Measurements from ENCODE around the gene DDX49.
"Not testable (repeated sequence)": the region's sequence is repeated elsewhere in the genome, so short reads cannot be mapped to it uniquely, and the experiment has no call there.

Gene DDX49

DNA sequence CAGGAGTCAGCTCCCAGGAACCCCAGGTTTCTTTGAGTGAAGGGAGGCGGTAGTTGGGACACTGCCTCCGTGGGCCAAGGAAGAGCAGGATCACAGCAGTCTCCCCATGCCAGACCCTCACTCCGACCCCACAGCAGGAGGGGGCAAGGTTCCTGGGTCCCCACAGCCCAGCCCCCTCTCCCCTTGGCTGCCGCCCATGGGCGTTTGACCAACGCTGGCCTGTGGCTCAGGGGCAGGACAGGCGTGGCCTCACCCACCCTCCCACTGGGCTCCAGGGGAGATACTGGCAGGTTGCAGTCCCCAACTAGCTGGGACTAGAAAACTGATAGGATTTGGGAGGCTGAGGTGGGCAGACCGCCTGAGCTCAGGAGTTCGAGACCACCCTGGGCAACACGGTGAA lies 9.5 kb upstream of the DDX49 start:
- no peak overlapping the region for H3K27ac ChIP-seq
- no peak for TF ChIP-seq ZFX (IDR thresholded peaks at IDR 0.05; ENCODE audit: borderline replicate concordance)
- TF ChIP-seq, protein P1, sequence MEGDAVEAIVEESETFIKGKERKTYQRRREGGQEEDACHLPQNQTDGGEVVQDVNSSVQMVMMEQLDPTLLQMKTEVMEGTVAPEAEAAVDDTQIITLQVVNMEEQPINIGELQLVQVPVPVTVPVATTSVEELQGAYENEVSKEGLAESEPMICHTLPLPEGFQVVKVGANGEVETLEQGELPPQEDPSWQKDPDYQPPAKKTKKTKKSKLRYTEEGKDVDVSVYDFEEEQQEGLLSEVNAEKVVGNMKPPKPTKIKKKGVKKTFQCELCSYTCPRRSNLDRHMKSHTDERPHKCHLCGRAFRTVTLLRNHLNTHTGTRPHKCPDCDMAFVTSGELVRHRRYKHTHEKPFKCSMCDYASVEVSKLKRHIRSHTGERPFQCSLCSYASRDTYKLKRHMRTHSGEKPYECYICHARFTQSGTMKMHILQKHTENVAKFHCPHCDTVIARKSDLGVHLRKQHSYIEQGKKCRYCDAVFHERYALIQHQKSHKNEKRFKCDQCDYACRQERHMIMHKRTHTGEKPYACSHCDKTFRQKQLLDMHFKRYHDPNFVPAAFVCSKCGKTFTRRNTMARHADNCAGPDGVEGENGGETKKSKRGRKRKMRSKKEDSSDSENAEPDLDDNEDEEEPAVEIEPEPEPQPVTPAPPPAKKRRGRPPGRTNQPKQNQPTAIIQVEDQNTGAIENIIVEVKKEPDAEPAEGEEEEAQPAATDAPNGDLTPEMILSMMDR (IDR thresholded peaks at IDR 0.05), result no peak

DNA sequence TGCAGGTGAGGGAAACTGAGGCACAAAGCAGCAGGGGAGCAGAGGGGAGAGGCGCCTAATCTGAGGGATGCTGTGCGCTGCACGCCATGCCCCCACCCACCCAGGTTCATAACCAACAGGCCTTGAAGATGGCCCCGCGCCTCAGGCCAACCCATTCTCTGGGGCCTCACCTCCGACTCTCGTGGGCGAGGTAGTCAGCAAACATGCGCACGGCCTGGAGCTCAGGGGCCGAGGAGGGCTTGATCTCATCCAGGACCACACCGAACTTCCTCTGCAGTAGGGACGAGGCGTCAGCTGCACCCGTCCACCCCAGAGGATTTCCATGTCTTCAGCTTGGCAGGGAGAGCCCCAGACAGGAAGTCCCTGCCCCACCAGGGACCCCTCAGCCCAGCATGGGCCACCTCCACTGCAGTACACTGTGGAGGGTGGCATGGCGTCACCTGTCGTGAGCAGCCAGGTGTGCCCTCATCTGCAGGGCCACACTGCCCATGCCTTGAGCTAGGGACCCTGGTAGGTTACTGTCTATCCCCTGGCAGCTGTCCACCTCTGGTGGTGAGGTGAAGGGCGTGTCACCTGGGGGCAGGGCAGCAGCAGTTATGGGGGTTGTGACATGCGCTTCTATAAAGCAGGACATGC lies 8.6 kb upstream of the DDX49 start:
- H3K27ac ChIP-seq, result no peak overlapping the region
- TF ChIP-seq, protein P1 (IDR thresholded peaks at IDR 0.05), result no peak
- no peak for TF ChIP-seq ZFX (IDR thresholded peaks at IDR 0.05; ENCODE audit: borderline replicate concordance)

DNA sequence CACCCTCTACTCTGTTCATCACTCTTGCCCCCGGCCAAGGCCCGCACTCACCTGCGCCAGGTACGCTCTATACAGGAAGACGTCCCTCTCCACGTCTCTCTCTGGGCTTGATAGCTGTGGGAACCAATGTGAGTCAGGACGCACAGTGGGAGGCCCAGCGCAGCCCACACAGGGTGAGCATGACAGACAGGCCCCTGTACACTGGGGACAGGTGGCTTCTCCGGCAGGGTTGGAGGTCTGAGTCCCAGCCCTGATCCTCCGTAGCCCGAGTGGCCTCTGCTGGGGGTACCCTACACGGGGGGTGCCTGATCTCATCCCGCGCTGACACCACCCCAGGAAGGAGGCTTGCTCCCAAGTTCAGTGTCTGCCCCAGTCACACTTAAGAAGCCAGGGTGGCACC lies 6.6 kb upstream of the DDX49 start:
- TF ChIP-seq, protein P1 (IDR thresholded peaks at IDR 0.05), result no peak
- TF ChIP-seq ZFX (IDR thresholded peaks at IDR 0.05; ENCODE audit: borderline replicate concordance), result no peak
- H3K27ac ChIP-seq, result no peak overlapping the region

DNA sequence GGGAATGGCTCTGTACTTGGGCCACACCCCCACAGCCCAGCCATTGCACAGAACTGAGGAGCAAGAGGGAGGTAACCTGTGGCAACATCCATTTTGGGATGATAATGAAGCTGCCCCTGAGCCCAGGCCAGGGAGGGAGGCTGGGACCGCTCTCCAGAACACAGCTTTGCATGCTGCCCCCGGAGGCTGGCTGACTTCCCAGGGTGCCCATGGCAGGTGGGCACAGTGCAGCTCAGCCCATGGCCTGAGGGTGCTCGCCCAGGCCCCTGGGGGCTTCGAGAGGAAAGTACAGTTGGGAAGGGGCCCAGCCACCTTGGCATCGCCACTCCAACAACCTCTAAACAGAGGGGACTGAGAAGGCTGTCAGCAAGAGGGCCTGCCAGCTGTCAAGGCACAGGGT lies 6.0 kb upstream of the DDX49 start:
- TF ChIP-seq ZFX (IDR thresholded peaks at IDR 0.05; ENCODE audit: borderline replicate concordance), result no peak
- TF ChIP-seq, protein P1 (IDR thresholded peaks at IDR 0.05), result no peak
- no peak overlapping the region for H3K27ac ChIP-seq

DNA sequence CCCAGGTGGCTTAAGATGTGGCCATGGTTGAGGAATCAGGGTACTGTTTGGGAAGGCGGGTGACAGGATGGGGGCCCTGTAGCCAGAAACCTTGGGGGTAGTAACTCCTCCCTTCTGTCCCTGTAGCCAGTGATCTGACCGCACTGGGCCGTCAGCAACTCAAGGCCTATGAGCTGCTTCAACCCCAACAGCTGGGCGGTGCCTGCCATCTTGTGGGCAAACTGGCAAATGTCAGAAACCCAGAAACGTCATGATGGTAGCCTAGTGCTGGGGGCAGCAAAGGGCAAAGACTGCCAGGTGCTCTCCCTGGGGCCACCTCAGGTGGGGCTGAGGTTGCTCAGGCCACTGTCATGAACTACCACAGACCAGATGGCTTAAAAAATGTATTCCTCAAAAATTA lies 3.9 kb upstream of the DDX49 start:
- TF ChIP-seq, protein P1 (IDR thresholded peaks at IDR 0.05), result peak; percentile 54
- no peak for TF ChIP-seq ZFX (IDR thresholded peaks at IDR 0.05; ENCODE audit: borderline replicate concordance)
- H3K27ac ChIP-seq, result no peak overlapping the region

DNA sequence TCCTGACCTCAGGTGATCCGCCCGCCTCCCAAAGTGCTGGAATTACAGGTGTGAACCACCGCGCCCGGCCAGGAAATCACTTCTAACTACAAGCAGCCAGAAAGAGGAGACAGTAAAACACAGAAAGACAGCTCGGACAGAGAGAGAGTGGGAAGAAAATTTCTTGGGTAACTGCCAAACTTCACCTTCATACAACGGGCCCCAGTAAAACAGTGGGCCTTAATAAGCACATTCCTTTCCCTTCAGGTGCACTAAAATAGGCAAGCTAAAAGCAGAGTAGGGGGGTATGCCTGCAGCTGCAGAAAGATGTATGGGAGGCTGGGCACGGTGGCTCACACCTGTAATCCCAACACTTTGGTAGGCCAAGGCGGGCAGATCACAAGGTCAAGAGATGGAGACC lies 1.9 kb upstream of the DDX49 start:
- not testable (repeated sequence) for H3K27ac ChIP-seq

DNA sequence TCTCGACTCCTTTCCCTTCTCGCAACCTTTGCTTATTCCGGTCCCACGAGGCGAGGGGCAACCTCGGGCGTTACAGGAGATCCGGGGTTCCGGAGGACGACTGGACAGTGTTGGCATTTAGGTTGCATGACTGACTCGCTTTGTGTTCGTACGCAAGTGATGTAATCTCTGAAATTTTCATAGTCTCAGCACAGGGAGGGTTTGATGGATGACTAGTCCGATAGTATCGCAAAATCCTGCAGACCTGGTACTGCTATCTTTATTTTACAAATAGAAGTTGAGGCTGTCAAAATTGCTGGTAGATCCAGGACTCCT lies 342 bp downstream of the DDX49 start:
- TF ChIP-seq, protein P1 (IDR thresholded peaks at IDR 0.05), result no peak
- TF ChIP-seq ZFX (IDR thresholded peaks at IDR 0.05; ENCODE audit: borderline replicate concordance), result no peak
- H3K27ac ChIP-seq, result peak overlapping the region; percentile 85

DNA sequence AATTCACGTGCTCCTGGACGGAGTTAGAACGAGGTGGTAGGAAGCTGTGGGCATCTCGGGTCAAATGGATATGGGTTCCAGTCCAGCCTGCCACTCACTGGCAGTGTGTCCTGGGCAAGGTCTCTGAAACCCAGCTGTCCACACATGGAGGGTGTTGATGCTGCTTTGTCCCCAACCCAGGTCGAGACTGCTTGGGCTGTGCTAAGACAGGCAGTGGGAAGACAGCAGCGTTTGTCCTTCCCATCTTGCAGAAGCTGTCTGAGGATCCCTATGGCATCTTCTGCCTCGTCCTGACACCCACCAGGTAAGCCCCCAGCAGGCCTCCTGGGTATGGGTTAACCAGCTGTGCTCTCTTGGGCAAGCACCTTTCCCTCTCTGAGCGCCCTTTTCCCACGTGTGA lies 885 bp downstream of the DDX49 start:
- no peak for TF ChIP-seq ZFX (IDR thresholded peaks at IDR 0.05; ENCODE audit: borderline replicate concordance)
- TF ChIP-seq, protein P1 (IDR thresholded peaks at IDR 0.05), result no peak
- peak overlapping the region; percentile 85 for H3K27ac ChIP-seq
